ENCODE results near the gene CYP2A7.
"Not testable (repeated sequence)": the region's sequence is repeated elsewhere in the genome, so short reads cannot be mapped to it uniquely, and the experiment has no call there.

DNA sequence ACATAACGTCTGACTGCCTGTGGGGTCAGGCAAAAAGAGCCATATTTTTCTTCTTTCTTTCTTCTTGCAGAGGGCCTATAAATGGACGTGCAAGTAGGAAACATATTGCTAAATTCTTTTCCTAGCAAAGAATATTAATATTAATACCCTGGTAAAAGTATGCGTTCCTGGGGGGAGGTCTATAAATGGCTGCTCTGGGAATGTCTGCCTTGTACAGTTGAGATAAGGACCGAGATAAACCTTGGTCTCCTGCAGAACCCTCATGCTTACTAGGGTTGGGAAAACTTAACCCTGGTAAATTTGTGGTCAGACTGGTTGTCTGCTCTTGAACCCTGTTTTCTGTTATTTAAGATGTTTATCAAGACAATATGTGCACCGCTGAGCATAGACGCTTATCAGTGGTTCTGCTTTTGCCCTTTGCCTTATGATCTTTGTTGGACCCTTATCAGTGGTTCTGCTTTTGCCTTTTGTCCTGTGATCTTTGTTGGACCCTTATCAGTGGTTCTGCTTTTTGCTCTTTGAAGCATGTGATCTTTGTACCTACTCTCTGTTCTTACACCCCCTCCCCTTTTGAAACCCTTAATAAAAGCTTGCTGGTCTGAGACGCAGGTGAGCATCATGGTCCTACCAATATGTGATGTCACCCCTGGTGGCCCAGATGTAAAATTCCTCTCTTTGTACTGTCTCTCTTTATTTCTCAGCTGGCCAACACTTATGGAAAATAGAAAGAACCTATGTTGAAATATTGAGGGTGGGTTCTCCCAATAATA is 37.7 kb upstream of the CYP2A7 start:
- TF ChIP-seq POLR2AphosphoS5 (IDR thresholded peaks at IDR 0.05; ENCODE audit: control insufficient read depth, insufficient read depth, low read depth, low read length); SRF (CRISPR knock-in tag; IDR thresholded peaks at IDR 0.05); SMARCC2 (IDR thresholded peaks at IDR 0.05; ENCODE audit: low read depth); EHMT2 (IDR thresholded peaks at IDR 0.05): not testable (repeated sequence)
- TF ChIP-seq, protein P1, sequence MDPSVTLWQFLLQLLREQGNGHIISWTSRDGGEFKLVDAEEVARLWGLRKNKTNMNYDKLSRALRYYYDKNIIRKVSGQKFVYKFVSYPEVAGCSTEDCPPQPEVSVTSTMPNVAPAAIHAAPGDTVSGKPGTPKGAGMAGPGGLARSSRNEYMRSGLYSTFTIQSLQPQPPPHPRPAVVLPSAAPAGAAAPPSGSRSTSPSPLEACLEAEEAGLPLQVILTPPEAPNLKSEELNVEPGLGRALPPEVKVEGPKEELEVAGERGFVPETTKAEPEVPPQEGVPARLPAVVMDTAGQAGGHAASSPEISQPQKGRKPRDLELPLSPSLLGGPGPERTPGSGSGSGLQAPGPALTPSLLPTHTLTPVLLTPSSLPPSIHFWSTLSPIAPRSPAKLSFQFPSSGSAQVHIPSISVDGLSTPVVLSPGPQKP (CRISPR knock-in tag; IDR thresholded peaks at IDR 0.05) = not testable (repeated sequence)
- TF ChIP-seq, protein P2, sequence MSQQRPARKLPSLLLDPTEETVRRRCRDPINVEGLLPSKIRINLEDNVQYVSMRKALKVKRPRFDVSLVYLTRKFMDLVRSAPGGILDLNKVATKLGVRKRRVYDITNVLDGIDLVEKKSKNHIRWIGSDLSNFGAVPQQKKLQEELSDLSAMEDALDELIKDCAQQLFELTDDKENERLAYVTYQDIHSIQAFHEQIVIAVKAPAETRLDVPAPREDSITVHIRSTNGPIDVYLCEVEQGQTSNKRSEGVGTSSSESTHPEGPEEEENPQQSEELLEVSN (IDR thresholded peaks at IDR 0.05; ENCODE audit: borderline replicate concordance in 1 of 2, extremely low read depth in 1 of 2, insufficient read depth in 1 of 2, insufficient read length in 1 of 2, low read depth in 1 of 2, low read length in 1 of 2, poor library complexity in 1 of 2, severe bottlenecking in 1 of 2) = not testable (repeated sequence)
- TF ChIP-seq, protein P3, sequence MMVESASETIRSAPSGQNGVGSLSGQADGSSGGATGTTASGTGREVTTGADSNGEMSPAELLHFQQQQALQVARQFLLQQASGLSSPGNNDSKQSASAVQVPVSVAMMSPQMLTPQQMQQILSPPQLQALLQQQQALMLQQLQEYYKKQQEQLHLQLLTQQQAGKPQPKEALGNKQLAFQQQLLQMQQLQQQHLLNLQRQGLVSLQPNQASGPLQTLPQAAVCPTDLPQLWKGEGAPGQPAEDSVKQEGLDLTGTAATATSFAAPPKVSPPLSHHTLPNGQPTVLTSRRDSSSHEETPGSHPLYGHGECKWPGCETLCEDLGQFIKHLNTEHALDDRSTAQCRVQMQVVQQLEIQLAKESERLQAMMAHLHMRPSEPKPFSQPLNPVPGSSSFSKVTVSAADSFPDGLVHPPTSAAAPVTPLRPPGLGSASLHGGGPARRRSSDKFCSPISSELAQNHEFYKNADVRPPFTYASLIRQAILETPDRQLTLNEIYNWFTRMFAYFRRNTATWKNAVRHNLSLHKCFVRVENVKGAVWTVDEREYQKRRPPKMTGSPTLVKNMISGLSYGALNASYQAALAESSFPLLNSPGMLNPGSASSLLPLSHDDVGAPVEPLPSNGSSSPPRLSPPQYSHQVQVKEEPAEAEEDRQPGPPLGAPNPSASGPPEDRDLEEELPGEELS (CRISPR knock-in tag; IDR thresholded peaks at IDR 0.05; ENCODE audit: borderline replicate concordance) = not testable (repeated sequence)
- TF ChIP-seq, protein P4, sequence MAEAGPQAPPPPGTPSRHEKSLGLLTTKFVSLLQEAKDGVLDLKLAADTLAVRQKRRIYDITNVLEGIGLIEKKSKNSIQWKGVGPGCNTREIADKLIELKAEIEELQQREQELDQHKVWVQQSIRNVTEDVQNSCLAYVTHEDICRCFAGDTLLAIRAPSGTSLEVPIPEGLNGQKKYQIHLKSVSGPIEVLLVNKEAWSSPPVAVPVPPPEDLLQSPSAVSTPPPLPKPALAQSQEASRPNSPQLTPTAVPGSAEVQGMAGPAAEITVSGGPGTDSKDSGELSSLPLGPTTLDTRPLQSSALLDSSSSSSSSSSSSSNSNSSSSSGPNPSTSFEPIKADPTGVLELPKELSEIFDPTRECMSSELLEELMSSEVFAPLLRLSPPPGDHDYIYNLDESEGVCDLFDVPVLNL (CRISPR knock-in tag; IDR thresholded peaks at IDR 0.05; ENCODE audit: low read depth) = not testable (repeated sequence)
